Stomach (tissue), 9 donors: ENCODE results near the gene TMEM42. TPM values are rescaled to one million over a fixed set of nuclear protein-coding genes. Genes with fewer than 3 reads are reported as not detected.

Source experiments
- DNase-seq, 2 donors: peaks; one replicate each; pipeline versions ENCODE4 v3.0.0 to v3.0.0-alpha.2; 2013 to 2019
- H3K27ac ChIP-seq, 5 donors: fragments of 200-600 bp in 4 of 5; sonication (generic) in 4 of 5; one replicate each; pipeline ENCODE4 v1.5.1; 2013 to 2019; ENCODE audit warnings: mild to moderate bottlenecking in 1 of 5, moderate library complexity in 1 of 5
- H3K27me3 ChIP-seq, 3 donors: fragments of 200-600 bp; sonication (generic); one replicate each; pipeline ENCODE4 v1.5.1; 2017 to 2019; ENCODE audit warnings: mixed run types in 1 of 3
- H3K36me3 ChIP-seq, 4 donors: fragments of 200-600 bp; sonication (generic); 1 replicate in 3 of 4; 2 replicates in 1 of 4; pipeline ENCODE4 v1.5.1; 2016 to 2019
- H3K4me1 ChIP-seq, 4 donors: fragments of 200-600 bp; sonication (generic); one replicate each; pipeline ENCODE4 v1.5.1; 2016 to 2019
- H3K4me3 ChIP-seq, 4 donors: fragments of 200-600 bp; sonication (generic) in 3 of 4; one replicate each; pipeline ENCODE4 v1.5.1; 2016 to 2019; ENCODE audit warnings: mild to moderate bottlenecking in 1 of 4
- H3K9me3 ChIP-seq, 4 donors: fragments of 200-600 bp; sonication (generic); one replicate each; pipeline ENCODE4 v1.5.1; 2016 to 2019
- CTCF ChIP-seq, 7 experiments: fragments of 450-650 bp in 4 of 7; fragments of 200-600 bp in 3 of 7; sonication (generic) in 3 of 7; IDR thresholded peaks; one replicate each; pipeline ENCODE4 v1.5.1; 2016 to 2019; ENCODE audit warnings: antibody characterized with exemption in 7 of 7, control low read depth in 2 of 7, mild to moderate bottlenecking in 1 of 7
- EP300 ChIP-seq: sonication (generic); formaldehyde crosslinking; IDR thresholded peaks from one replicate; pipeline ENCODE4 v1.6.1; 2017; ENCODE audit warnings: antibody characterized with exemption
- POLR2A ChIP-seq, 4 donors: fragments of 450-650 bp; IDR thresholded peaks; one replicate each; pipeline ENCODE4 v1.6.1; 2016; ENCODE audit warnings: antibody characterized with exemption in 4 of 4, control low read depth in 2 of 4, mild to moderate bottlenecking in 1 of 4, moderate library complexity in 1 of 4
- POLR2AphosphoS5 ChIP-seq, 3 donors: sonication (generic); formaldehyde crosslinking; IDR thresholded peaks; one replicate each; pipeline ENCODE4 v1.6.1; 2016; ENCODE audit warnings: antibody characterized with exemption in 3 of 3
- WGBS, 5 donors: extraction: QIAGEN DNeasy Blood & Tissue Kit in 3 of 5; methylation state at CpG; one replicate each; pipeline versions ENCODE4 v1.1.5 to v1.1.7; 2013 to 2018; 5-methylcytosine and 5-hydroxymethylcytosine counted together
- intact Hi-C: fragments of 100-400 bp; cut with DNase I; formaldehyde crosslinking; loops from one replicate; pipeline ENCODE4 v1.15.1; 2023; ENCODE audit warnings: low total_unique reads
- polyA plus RNA-seq, 3 donors: library from polyadenylated mRNA; stranded (reverse); fragments of 200-250 nt; gene quantifications; one replicate each; pipeline ENCODE4 v1.2.3, GENCODE V29; 2013
- total RNA-seq, 5 donors: library from RNA; depleted of rRNA; stranded (reverse); fragments of >200 nt; gene quantifications; one replicate each; pipeline versions ENCODE4 v1.1.0 to v1.2.3, GENCODE V29; 2014 to 2016
- donor health status: healthy with polysubstance abuse.
- donor health status: Bipolar disorder and iron deficiency.
- donor health status: healthy.

TMEM42 gene
- total and polyA plus RNA-seq, 8 donors: 7.2 to 21.4 (median 17.2) TPM

GRCh38 chr3:44905446-44906157, 43.9 kb downstream of the TMEM42 start:
- Histone ChIP-seq H3K9me3 (peaks cover 0 to 8% (median 0%) of the 10 kb centered on the region in 4 donors), H3K27ac (no peak overlapping the region), H3K4me3 (no peak overlapping the region), H3K36me3 (no peaks in the 10 kb centered on the region), H3K27me3 (peaks cover 0 to 26% (median 4%) of the 10 kb centered on the region in 3 donors), H3K4me1 (no peaks in the 10 kb centered on the region)
- WGBS, 5 donors: 67 to 87% (median 75%) methylated on average over 3 of the region's 3 CpGs
- TF ChIP-seq CTCF (IDR thresholded peaks at IDR 0.05): no peak
- no peak for TF ChIP-seq POLR2A (IDR thresholded peaks at IDR 0.05)
- no peak for TF ChIP-seq EP300
- no peak for TF ChIP-seq POLR2AphosphoS5 (IDR thresholded peaks at IDR 0.05)
- DNase-seq: no peak
- intact Hi-C loops: no loop called here

- intact Hi-C loops: no loop called here
- peaks cover 0 to 18% (median 4%) of the 10 kb centered on the region in 3 donors for H3K27me3 ChIP-seq
These were observed 45.3 kb downstream of the TMEM42 start for GRCh38 chr3:44906997-44907396.

GRCh38 chr3:44907612-44908011, 45.9 kb downstream of the TMEM42 start:
- WGBS, 5 donors: 74 to 86% (median 76%) methylated on average over 4 of the region's 4 CpGs

More at GRCh38 chr3:44906997-44907396, 45.3 kb downstream of the TMEM42 start:
- WGBS, 5 donors: 59 to 86% (median 80%) methylated on average over 4 of the region's 4 CpGs
- peaks cover 0 to 8% (median 0%) of the 10 kb centered on the region in 4 donors for H3K9me3 ChIP-seq
- no peak overlapping the region for H3K4me3 ChIP-seq
- no peaks in the 10 kb centered on the region for H3K4me1 ChIP-seq
- no peak for DNase-seq
- H3K27ac ChIP-seq: no peak overlapping the region
- TF ChIP-seq EP300 (no peak), POLR2A (IDR thresholded peaks at IDR 0.05) (no peak), POLR2AphosphoS5 (IDR thresholded peaks at IDR 0.05) (no peak), CTCF (IDR thresholded peaks at IDR 0.05) (no peak)
- no peaks in the 10 kb centered on the region for H3K36me3 ChIP-seq

GRCh38 chr3:44909063-44909462, 47.4 kb downstream of the TMEM42 start:
- no peak overlapping the region for H3K4me3 ChIP-seq
- H3K9me3 ChIP-seq: peaks cover 0 to 8% (median 0%) of the 10 kb centered on the region in 4 donors
- H3K27me3 ChIP-seq: peaks cover 0 to 18% (median 4%) of the 10 kb centered on the region in 3 donors
- no peak for DNase-seq
- intact Hi-C loops: no loop called here
- WGBS, 5 donors: 18 to 53% (median 20%) methylated on average over 2 of the region's 2 CpGs
- H3K36me3 ChIP-seq: no peaks in the 10 kb centered on the region
- H3K27ac ChIP-seq: no peak overlapping the region
- TF ChIP-seq CTCF (IDR thresholded peaks at IDR 0.05): no peak
- no peak for TF ChIP-seq EP300
- no peak for TF ChIP-seq POLR2A (IDR thresholded peaks at IDR 0.05)
- TF ChIP-seq POLR2AphosphoS5 (IDR thresholded peaks at IDR 0.05): no peak
- H3K4me1 ChIP-seq: no peaks in the 10 kb centered on the region

More at GRCh38 chr3:44907612-44908011, 45.9 kb downstream of the TMEM42 start:
- peaks cover 0 to 8% (median 0%) of the 10 kb centered on the region in 4 donors for H3K9me3 ChIP-seq
- H3K27ac ChIP-seq: no peak overlapping the region
- no peaks in the 10 kb centered on the region for H3K36me3 ChIP-seq
- TF ChIP-seq CTCF (IDR thresholded peaks at IDR 0.05) (no peak), EP300 (no peak), POLR2AphosphoS5 (IDR thresholded peaks at IDR 0.05) (no peak), POLR2A (IDR thresholded peaks at IDR 0.05) (no peak)
- DNase-seq: no peak
- H3K4me3 ChIP-seq: no peak overlapping the region
- peaks cover 0 to 18% (median 4%) of the 10 kb centered on the region in 3 donors for H3K27me3 ChIP-seq
- no peaks in the 10 kb centered on the region for H3K4me1 ChIP-seq
- intact Hi-C loops: no loop called here
